ENCODE results near the gene EML6.
"Not testable (repeated sequence)": the region's sequence is repeated elsewhere in the genome, so short reads cannot be mapped to it uniquely, and the experiment has no call there.

Gene EML6

DNA sequence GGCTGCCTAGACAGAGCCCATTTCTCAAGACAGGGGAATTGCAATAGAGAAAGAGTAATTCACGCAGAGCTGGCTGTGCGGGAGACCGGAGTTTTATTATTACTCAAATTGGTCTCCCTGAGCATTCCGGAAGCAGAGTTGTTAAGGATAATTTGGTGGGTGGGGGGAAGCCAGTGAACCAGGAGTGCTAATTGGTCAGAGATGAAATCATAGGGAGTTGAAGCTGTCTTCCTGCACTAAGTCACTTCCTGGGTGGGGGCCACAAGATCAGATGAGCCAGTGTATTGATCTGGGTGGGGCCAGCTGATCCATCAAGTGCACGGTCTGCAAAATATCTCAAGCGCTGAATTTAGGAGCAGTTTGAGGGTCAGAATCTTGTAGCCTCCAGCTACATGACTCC is 242.0 kb downstream of the EML6 start:
- DNase-seq (ENCODE audit: low read depth in 2 of 2), result no peak

DNA sequence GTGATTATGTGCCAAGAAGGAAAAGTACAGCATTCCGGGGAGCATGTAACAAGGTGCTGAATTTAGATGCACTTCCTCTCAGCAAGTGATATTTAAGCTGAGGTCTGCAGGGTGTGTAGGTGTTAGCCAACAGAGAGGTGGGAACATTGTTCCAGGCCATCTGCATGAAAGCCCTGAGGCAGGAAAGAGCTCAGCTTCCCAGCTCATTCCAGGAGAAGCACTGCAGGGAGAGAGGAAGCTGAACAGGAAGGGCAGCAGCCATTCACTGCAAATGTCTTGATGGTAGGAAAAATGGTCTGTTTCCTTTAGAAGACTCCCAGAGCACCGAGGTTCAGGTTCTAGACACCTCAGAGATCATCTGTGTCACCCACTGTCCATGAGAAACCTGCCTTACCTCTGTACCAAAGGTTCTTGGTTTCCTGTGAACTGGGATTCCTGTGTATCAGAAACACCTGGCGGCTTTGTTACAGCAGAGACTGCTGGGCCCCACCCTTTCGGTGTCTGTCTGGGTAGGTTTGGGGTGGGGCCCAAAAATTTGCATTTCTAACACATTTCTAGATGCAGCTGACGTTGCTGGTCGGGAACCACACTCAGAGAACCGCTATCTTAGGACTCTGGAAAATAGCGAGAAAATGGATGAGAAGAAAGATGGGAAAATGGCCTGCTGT is 242.8 kb downstream of the EML6 start:
- DNase-seq (ENCODE audit: low read depth in 2 of 2), result no peak

DNA sequence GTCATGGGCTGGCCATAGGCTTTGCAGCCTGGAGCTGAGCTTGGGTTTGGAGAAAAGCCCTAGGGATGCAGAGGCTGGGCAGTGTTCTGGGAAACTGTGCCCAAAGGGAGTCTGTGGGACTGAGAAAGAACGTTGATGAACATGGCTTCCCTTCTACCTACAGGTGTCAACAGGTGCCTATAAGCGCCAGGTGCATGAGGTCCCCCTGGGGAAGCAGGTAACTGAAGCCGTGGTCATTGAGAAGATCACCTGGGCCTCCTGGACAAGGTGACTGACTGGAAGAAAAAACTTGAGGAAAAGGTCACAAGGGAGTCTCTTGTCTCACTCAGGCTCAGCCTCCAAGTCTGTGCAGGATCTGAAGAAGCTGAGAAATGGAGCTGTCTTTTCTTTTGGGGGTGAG is 243.4 kb downstream of the EML6 start:
- DNase-seq (ENCODE audit: low read depth in 2 of 2), result no peak

DNA sequence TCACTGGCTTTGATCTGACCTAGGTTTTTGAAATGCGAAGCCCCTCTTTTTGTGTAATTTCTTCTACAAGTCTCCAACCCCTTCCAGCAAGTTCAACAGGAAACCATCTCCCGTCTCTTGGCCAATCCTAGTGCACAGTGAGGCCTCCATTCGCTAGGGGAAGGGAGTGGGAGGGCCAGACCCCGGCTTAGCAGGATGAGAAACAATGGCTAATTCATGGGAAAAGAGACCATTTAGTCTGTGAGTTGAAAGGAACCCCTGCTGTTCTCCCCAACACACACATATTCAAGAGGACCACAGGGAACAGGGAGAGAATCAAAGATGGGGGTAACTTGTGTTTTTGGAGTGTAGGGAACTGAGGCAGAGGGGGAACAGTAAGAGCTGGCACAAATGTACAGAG is 243.8 kb downstream of the EML6 start:
- DNase-seq (ENCODE audit: low read depth in 2 of 2), result no peak

DNA sequence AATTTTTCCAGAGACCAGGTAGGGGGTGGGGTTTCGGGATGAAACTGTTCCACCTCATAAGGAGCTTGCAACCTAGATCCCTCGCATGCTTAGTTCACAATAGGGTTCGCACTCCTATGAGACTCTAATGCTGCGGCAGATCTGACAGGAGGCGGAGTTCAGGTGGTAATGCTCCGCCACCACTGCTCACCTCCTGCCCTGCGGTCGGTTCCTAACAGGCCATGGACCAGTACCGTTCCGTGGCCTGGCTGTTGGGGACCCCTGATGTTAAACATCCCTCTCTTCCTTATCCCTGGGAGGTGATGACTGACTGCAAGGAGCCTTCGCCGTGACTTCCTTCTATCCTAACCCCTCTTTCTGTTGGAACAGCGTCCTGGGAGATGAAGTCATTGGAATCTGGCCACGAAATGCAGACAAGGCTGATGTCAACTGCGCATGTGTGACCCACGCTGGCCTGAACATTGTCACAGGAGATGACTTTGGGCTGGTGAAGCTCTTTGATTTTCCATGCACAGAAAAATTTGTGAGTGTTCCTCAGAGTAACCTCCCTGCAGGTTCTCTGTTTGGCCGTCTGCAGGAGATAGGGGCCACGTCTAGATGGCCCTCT is 244.4 kb downstream of the EML6 start:
- DNase-seq (ENCODE audit: low read depth in 2 of 2), result no peak

DNA sequence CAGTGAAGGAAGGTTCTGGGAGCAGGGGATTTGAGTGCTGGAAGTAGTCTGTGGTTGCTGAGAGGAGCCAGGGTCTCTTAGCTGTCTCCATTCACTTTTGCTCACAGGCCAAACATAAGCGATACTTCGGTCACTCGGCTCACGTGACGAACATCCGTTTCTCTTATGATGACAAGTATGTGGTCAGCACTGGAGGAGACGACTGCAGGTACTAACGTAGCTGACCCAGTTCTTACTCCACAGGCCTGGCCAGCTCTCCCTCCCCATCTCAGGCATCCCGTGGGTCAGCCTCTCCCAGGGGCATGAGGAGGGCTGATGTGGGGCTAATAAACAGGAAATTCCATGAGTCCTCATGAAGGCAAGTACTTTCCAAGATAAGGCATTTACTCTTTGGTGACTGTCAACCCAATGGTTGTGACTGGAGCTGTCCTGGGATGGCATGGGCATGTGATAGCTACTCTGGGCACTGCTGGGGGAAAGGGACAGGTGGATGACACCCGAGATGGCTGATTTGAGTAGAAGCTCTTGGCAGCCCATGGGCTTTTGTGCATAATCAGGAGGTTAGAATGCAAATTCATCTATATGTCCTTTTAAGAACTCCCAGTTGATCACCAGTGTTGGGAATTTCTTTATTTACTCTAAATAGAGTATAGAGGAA is 245.2 kb downstream of the EML6 start:
- DNase-seq (ENCODE audit: low read depth in 2 of 2), result no peak

DNA sequence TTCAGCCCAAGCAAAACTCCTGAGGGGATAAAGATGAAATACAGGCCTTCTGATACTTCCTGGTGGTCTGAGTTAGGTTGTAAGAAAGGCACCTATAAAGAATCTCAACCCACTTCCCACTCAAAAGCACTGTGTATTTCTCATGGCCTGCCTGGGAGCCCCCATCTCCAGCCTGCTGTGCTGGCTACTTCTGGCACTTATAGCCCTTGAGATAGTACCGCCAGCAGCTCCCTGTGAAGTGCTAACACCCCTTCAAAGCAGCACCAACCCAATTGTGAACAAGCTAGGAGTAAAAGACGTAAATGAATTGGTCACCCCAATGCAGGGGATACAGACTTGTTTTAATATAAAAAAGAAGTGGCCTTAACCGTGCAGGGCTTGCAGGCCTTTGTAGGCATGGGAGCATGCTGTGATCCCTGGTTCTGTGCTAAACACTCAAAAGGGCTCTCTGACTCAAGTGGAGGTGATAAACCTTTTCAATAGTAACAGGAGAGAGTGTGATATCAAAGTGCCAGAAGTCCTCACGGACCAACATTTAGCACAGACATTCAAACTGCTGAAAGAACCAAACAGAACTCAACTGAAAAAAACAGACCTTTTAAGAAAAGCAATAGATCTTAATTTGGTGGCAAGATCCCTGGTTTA is 246.0 kb downstream of the EML6 start:
- DNase-seq (ENCODE audit: low read depth in 2 of 2), result no peak

DNA sequence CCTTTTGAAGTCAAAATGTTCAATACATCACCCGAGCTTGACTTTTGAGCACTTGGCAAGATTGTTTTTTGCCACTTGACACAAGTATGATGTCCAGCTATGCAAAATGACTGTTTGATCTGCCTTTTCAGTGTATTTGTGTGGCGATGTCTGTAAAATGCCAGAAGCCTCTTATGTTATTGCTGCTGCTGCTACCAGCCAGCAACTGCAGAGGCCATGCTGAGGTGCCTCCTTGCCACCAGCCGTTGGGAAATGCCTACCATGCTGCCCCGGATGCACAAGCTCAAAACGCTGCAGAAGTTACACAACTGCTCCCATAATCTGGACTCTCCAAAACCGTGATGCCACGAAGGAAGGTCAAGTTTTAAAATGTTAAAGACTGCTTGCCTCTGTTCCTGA is 246.5 kb downstream of the EML6 start:
- no peak for DNase-seq (ENCODE audit: low read depth in 2 of 2)

DNA sequence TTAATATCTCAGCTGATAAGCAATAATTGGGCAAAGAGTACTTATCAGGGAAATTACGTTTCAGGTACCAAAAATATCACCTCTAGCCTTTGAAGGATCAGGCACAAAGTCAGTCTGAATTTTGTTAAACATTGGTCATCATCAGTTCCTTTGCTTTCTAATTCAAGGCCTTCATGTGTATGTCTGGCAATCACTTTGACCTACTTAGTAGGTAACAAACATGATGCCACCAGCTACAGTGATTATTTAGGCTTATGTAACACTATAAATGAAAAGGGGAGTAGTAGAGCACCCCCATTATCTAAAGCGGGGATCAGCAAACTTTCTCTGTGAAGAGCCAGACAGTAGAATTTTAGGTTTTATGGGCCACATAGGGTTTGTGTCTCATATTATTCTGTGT is 251.7 kb downstream of the EML6 start:
- DNase-seq (ENCODE audit: low read depth in 2 of 2), result no peak

DNA sequence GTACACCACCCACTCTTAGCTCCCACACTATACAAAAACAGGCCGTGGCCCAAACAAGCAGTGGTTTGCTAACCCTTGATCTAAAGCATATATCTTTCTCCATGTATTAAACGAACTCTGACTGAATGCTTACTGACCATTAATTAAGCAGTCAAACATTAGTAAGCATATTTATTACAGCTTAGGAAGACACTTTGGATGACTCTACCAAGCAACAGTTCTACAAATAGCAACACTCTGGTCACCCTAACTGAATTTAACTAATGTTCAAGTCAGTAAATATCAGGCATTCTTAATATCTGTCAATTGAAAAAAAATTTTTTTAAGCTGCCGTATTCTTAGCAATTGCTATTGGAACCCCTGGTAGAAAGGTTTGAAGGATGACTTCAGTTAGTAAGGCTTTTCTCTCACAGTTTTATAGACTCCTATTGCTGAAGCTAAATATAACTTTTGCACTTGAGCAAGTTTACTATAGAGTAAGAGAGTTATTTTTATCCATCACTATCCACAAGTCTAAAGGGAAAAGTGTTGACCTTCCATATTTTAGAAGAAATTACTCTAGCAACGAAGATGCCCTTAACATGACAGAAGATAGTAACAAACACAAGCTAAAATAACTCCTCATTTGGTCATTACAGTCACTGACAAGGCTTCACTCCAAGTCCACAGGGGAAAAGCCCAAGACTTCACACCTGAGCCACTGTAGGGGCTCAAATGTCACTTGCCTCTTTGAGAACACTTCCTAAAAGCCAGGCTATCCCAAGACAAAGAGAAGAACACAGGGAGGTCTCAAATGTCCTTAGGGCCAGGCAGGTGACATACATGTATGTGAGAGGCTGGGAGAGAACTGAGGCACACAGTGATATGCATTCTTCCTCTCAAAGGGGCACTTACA is 252.4 kb downstream of the EML6 start:
- no peak for DNase-seq (ENCODE audit: low read depth in 2 of 2)

DNA sequence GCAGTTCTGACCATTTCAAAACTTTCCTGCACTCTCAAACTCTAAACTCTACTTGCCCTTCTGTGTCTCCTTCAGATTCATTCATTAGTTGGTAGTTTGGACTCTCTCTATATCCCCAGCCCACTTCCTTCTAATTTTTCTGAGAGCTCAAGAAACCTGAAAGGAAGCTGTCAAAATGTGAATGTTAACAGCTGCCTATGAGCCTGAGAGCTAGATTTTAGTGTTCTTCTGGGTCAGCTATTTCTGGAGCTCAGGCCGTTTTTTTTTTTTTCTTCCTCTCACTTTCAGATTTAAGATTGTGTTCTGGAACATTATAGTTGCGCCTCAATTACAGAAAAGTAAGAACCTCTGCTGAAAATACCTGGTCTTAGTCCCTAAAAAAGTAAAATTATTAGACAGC is 253.7 kb downstream of the EML6 start:
- DNase-seq (ENCODE audit: low read depth in 2 of 2), result no peak

DNA sequence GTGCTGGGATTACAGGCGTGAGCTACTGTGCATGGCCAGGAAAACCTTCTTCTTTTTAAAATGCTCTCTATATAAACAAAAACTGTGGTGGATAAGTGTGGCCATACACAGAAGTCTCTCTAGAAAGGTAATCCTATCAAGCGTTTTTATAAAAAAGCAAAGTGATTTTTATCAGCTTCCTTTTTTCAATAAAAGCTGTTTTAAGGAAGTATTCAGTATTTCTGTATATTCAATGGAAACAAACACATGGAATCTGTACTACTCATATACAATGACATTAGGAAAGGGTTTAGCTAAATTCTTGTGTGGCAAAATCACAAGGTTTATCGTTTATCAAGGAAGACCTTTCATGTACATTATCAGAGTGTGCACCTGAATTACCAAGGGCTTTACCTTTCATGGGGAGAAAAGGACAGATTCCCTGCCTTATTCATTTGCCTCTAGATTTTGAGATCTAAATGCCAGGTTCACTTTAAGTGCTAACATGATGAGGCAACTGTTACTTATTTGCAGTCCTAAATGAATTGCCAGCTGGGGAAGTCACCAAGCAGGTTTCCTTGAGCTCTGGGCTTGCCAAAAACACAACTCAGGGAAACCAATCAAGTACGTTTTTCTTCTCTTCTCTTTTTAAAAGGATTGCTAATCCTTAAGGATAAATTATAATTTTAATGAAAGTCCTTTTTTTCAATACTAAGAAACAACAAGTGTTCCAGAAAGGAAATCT is 256.0 kb downstream of the EML6 start:
- DNase-seq (ENCODE audit: low read depth in 2 of 2), result no peak

DNA sequence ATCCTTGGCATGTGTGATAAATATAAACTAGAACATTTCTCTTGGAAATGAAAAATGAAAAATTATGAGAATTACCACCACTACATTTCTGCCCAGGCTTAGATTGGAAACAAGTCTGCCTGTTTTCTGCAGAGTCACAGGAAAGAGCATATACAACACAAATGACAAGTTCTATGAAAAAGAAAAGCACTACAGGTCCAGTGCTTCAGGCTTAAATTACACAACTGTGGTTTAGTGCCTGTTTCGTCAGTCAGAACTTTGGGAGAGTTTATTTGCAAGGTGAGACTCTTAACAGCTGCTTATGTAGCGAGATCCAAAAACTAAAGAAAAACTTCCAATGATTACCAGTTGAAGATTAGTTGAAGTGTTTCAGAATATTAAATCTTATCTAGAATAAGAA is 257.9 kb downstream of the EML6 start:
- DNase-seq (ENCODE audit: low read depth in 2 of 2), result no peak

DNA sequence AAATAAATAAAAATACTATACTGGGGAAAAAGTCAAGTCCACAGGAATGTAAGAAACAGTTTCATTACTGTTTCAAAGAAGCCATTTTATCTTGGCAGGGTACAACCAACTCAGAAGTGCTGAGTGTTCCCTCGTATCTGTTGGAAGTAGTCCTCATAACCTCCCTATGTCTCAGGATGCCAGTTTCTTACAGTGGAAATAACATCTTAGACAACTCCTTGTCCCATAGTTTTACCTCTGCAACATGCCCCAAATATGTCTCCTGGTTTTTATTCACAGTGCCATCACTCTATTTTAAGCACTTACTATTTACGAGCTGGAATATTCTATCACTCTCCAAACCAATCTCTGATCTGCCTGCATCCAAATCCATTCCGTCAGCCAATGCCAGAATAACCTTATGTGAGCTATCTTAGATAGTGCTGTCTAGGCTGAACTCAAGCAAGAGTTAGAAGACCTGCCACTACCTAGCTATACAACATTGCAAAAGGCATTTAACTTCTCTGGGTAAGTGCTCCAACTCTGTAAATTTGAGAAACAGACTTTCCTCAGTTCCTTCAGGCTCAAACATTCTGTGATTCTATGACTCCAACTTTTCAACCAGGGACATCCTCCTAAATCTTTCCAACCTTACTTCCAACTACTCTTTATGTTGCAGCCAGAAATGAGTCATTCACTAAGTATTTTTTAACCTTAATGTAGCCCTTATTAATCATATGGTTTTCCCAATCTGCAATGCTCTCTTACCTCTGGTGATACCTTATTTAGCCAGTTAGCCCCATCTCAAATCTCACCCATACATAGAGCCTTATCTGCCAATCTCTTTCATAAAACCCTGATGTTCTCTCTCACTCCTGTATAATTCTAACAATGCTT is 260.1 kb downstream of the EML6 start:
- DNase-seq (ENCODE audit: low read depth in 2 of 2), result no peak

DNA sequence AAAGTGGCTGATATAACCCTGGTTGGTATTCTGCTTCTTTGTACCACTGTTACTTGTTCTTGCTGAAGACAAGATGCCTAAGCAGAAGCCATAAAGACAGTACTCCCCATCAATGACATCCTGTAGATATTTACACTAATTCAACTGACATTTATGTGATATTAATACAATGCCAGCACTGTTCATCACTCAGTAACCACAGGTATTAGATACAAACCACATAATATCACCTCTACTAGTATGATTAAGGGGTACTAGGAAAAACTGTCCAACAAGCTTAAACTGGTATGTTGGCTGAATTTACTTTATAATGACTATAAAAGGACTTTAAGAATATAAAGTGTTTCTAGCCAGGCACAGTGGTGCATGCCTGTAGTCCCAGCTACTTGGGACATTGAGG is 261.0 kb downstream of the EML6 start:
- no peak for DNase-seq (ENCODE audit: low read depth in 2 of 2)

DNA sequence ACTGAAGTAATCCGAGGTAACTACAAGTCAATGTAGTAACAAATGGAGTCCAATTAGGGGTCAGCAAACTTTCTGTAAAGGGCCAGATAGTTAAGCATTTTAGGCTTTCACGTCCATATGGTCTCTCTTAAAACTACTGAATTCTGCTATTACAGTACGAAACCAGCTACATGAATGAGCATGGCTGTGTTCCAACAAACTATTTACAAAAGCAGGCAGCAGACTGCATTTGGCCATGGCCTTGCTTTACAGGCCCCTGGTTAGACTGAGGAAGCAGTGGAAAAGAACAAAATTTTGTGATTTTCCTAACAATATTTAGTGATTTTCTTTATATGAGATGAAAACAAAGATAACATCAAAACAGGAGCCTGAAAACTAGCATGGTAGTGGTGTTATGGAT is 262.8 kb downstream of the EML6 start:
- DNase-seq (ENCODE audit: low read depth in 2 of 2), result no peak

DNA sequence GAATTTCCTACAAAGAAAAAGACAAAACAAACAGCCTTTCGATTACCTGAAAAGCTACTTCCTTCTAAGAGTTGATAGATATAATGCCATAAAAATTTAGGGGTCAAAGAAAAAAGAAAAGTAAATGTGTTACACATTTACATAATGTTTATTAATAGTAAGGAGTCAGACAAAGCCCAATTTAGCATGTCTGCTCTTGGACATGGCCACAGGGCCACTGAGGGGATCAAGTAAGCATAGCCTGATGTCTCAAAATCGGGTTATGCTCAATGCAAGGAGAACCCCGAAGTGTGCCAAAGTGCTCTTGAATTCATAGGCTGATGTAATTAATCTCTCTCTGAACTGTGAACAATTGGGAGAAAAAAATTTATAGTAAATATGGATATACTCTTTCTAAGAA is 265.1 kb downstream of the EML6 start:
- no peak for DNase-seq (ENCODE audit: low read depth in 2 of 2)

DNA sequence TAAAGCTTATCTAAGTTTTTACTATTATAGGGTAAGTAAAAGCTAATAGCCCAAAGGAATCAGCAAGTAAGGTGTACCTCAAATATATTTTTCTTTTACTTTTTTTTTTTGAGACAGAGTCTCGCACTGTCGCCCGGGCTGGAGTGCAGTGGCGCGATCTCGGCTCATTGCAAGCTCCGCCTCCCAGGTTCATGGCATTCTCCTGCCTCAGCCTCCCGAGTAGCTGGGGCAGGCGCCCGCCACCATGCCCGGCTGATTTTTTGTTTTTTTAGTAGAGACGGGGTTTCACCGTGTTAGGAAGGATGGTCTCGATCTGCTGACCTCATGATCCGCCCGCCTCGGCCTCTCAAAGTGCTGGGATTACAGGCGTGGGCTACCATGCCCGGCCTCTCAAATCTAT is 267.2 kb downstream of the EML6 start:
- not testable (repeated sequence) for DNase-seq (ENCODE audit: low read depth in 2 of 2)

DNA sequence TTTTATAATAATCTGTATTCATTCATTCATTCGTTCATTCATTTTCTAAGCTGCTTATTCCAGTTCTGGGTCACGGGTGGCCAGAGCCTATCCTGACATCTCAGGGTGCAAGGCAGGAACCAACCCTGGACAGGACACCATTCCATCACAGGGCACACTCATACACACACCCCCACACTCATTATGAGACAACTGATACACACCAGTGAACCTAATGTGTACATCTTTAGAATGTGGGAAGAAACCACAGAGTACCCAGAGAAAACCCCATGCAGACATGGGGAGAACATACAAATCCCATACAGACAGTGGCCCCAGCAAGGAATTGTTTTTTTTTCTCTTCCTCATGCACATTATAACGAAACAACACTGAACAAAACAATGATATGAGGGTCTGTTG is 272.1 kb downstream of the EML6 start:
- no peak for DNase-seq (ENCODE audit: low read depth in 2 of 2)

DNA sequence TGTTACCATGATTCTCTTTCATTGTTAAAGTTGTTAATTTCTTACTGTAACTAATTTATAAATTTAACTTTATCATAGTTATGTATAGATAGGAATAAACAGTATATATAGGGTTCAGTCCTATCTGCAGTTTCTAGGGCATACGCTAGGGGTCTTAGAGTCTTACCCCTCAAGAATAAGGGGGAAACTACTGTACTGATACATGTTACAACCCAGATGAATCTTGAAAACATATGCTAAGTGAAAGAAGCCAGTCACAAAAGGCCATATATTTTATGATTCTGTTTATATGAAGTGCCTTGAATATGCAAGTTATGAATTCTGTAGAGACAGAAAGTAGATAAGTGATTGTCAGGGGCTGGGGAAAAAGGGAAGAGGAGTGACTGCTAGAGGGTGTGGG is 274.4 kb downstream of the EML6 start:
- no peak for DNase-seq (ENCODE audit: low read depth in 2 of 2)

All from stimulated activated CD8-positive, alpha-beta memory T cell treated with anti-CD3 and anti-CD28 coated beads, Interleukin-15, amount 100 ng/mL, for 48 hours (primary cell).